MM.1S (cell line): ENCODE data around the gene SH3BP1.

Experiments used
- DNase-seq: peaks from one replicate; pipeline ENCODE4 v3.0.0-alpha.2; 2015
- H2AFZ ChIP-seq: fragments of 300-600 bp; sonication (generic); 2 replicates; pipeline ENCODE4 v1.6.0; 2016; ENCODE audit warnings: antibody characterized with exemption, low read length
- H3F3A ChIP-seq: fragments of 300-600 bp; sonication (generic); 2 replicates; pipeline ENCODE4 v1.6.1; 2016; ENCODE audit warnings: mild to moderate bottlenecking, antibody characterized with exemption, low read length, moderate library complexity, mixed read lengths; ENCODE audit not compliant: insufficient read depth
- H3K27ac ChIP-seq: fragments of 300-600 bp; sonication (generic); 2 replicates; pipeline ENCODE4 v1.5.1; 2016; ENCODE audit warnings: mild to moderate bottlenecking, low read length
- H3K27me3 ChIP-seq: fragments of 300-600 bp; sonication (generic); replicated peaks from 2 replicates; pipeline ENCODE4 v1.6.0; 2016; ENCODE audit warnings: low read length; ENCODE audit not compliant: insufficient read depth
- H3K36me3 ChIP-seq: fragments of 300-600 bp; sonication (generic); replicated peaks from 2 replicates; pipeline ENCODE4 v1.6.1; 2016; ENCODE audit warnings: mild to moderate bottlenecking, low read length, mixed read lengths; ENCODE audit not compliant: insufficient read depth
- H3K4me1 ChIP-seq: fragments of 300-600 bp; sonication (generic); 2 replicates; pipeline ENCODE4 v1.6.1; 2016; ENCODE audit warnings: low read length, mixed read lengths
- H3K4me2 ChIP-seq: fragments of 300-600 bp; sonication (generic); 2 replicates; pipeline ENCODE4 v1.6.0; 2016; ENCODE audit warnings: low read depth, low read length
- H3K4me3 ChIP-seq: fragments of 300-600 bp; sonication (generic); 2 replicates; pipeline ENCODE4 v1.5.1; 2016; ENCODE audit warnings: low read length, mixed read lengths
- H3K79me2 ChIP-seq: fragments of 300-600 bp; sonication (generic); 2 replicates; pipeline ENCODE4 v1.6.1; 2016; ENCODE audit warnings: mixed run types, low read length, mixed read lengths
- H3K9ac ChIP-seq: fragments of 300-600 bp; sonication (generic); 2 replicates; pipeline ENCODE4 v1.6.1; 2016; ENCODE audit warnings: low read length, mixed read lengths
- H3K9me2 ChIP-seq: fragments of 300-600 bp; sonication (generic); replicated peaks from 2 replicates; pipeline ENCODE4 v1.6.1; 2016; ENCODE audit warnings: mild to moderate bottlenecking, low read length, mixed read lengths; ENCODE audit not compliant: insufficient read depth
- H3K9me3 ChIP-seq: fragments of 300-600 bp; sonication (generic); replicated peaks from 2 replicates; pipeline ENCODE4 v1.6.1; 2016; ENCODE audit warnings: mild to moderate bottlenecking, low read length, mixed read lengths; ENCODE audit not compliant: insufficient read depth
- H4K20me1 ChIP-seq: fragments of 300-600 bp; sonication (generic); 2 replicates; pipeline ENCODE4 v1.6.1; 2016; ENCODE audit warnings: mild to moderate bottlenecking, low read length, moderate library complexity, mixed read lengths; ENCODE audit not compliant: insufficient read depth
- CTCF ChIP-seq: fragments of 300-600 bp; sonication (generic); IDR thresholded peaks from 2 replicates; pipeline ENCODE4 v1.5.1; 2016; ENCODE audit warnings: antibody characterized with exemption, low read length, mixed read lengths
- EZH2 ChIP-seq: fragments of 300-600 bp; sonication (generic); optimal IDR thresholded peaks from 2 replicates; pipeline ENCODE3; 2017; ENCODE audit warnings: low read depth, mild to moderate bottlenecking, antibody characterized with exemption, low read length, mixed read lengths
- EZH2phosphoT487 ChIP-seq: fragments of 300-600 bp; sonication (generic); IDR thresholded peaks from 2 replicates; pipeline ENCODE4 v1.6.1; 2018; ENCODE audit warnings: antibody characterized with exemption, low read length

The SH3BP1 gene

GRCh38 chr22:37675930-37676735 lies 36.7 kb downstream of the SH3BP1 start:
- H3K9ac ChIP-seq, result peak overlapping the region; percentile 71
- H2AFZ ChIP-seq, result peak overlapping the region; percentile 96
- peaks cover 25% of the 10 kb centered on the region for H3K4me1 ChIP-seq
- H3K9me2 ChIP-seq, result no peaks in the 10 kb centered on the region
- no peak for TF ChIP-seq EZH2
- TF ChIP-seq EZH2phosphoT487, result no peak
- TF ChIP-seq CTCF, result no peak
- H3F3A ChIP-seq, result peaks cover 38% of the 10 kb centered on the region
- H3K4me2 ChIP-seq, result peak overlapping the region; percentile 90
- H3K4me3 ChIP-seq, result peak overlapping the region; percentile 65
- peaks cover 21% of the 10 kb centered on the region for H3K79me2 ChIP-seq
- peak overlapping the region; percentile 82 for H3K27ac ChIP-seq
- no peaks in the 10 kb centered on the region for H3K9me3 ChIP-seq
- no peaks in the 10 kb centered on the region for H3K36me3 ChIP-seq
- no peaks in the 10 kb centered on the region for H3K27me3 ChIP-seq
- no peaks in the 10 kb centered on the region for H4K20me1 ChIP-seq
- DNase-seq, result no peak

DNA sequence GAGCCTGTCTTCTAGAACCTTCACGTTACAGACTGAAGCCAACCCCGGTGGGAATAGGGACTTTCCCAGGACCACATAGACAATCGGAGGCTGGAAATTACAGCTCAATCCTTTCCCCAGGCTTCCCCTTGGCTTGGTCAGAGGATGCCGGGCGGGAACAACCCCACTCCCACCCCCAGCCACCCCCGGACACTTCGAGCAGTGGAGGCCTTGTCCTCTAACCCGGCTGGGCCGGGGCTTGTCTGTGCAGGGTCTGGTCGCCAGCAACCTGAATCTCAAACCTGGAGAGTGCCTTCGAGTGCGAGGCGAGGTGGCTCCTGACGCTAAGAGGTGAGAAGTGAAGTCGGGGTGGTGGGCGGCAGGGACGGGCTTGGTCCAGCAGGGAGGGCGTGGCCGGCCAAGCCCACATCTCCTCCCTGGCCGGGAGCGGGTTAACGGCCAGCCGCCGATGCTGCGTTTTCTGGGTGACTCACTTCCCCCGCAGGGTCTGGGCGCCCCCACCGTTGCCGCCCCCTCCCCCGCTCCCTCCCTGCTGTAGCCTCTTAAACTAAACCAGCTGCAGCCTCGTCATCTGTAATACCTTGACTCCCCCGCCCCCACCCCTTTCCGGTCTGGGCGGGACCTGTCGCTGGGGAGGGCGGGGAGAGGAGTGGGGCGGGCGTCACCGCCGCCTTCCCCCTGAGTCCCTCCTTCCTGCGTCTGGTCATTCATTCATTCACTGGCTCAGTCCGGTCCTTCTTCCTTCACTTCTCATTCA lies 37.4 kb downstream of the SH3BP1 start:
- Histone ChIP-seq H4K20me1 (no peaks in the 10 kb centered on the region), H3K9ac (peak overlapping the region; percentile 71), H3F3A (peaks cover 38% of the 10 kb centered on the region), H3K9me3 (no peaks in the 10 kb centered on the region), H3K9me2 (no peaks in the 10 kb centered on the region), H3K27ac (peak overlapping the region; percentile 82), H3K79me2 (peaks cover 21% of the 10 kb centered on the region), H3K36me3 (no peaks in the 10 kb centered on the region), H2AFZ (peak overlapping the region; percentile 96), H3K4me1 (peaks cover 25% of the 10 kb centered on the region), H3K4me2 (peak overlapping the region; percentile 90), H3K4me3 (peak overlapping the region; percentile 65), H3K27me3 (no peaks in the 10 kb centered on the region)
- peak; percentile 89 for DNase-seq
- no peak for TF ChIP-seq CTCF
- no peak for TF ChIP-seq EZH2
- TF ChIP-seq EZH2phosphoT487, result no peak

DNA sequence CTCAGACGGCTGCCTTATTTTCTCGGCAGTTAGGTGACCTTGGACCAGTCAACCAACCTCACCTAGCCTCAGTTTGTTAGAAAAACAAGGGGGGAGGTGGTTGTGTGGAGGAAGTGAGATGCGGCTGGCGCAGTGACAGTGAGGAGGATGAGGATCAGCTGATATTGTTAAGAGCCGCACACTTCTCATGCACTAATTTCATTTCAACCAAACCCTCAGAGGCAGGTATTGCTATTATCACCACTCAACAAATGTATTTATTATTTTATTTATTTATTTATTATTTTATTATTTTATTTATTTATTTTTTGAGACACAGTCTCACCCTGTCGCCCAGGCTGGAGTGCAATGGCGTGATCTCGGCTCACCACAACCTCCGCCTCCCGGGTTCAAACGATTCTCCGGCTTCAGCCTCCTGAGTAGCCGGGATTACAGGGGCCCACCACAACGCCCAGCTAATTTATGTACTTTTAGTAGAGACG lies 38.1 kb downstream of the SH3BP1 start:
- H3K4me3 ChIP-seq, result peak overlapping the region; percentile 65
- H3K9ac ChIP-seq, result no peak overlapping the region
- no peaks in the 10 kb centered on the region for H4K20me1 ChIP-seq
- no peaks in the 10 kb centered on the region for H3K9me2 ChIP-seq
- H3K9me3 ChIP-seq, result no peaks in the 10 kb centered on the region
- H3K4me2 ChIP-seq, result peak overlapping the region; percentile 90
- no peak for TF ChIP-seq EZH2phosphoT487
- TF ChIP-seq CTCF, result no peak
- no peak for TF ChIP-seq EZH2
- no peaks in the 10 kb centered on the region for H3K27me3 ChIP-seq
- peaks cover 21% of the 10 kb centered on the region for H3K4me1 ChIP-seq
- H2AFZ ChIP-seq, result peak overlapping the region; percentile 96
- DNase-seq, result no peak
- H3K79me2 ChIP-seq, result peaks cover 21% of the 10 kb centered on the region
- H3F3A ChIP-seq, result peaks cover 34% of the 10 kb centered on the region
- H3K36me3 ChIP-seq, result no peaks in the 10 kb centered on the region
- peak overlapping the region; percentile 82; the same call in 1 of the 2 replicates for H3K27ac ChIP-seq
